22Rv1 (cell line): ENCODE results near the gene SRRM1.

ENCODE experiments used
- CTCF ChIP-seq: fragments of 450-650 bp; IDR thresholded peaks from 2 replicates; pipeline ENCODE4 v1.5.1; 2017; ENCODE audit warnings: mild to moderate bottlenecking
- ZFX ChIP-seq: fragments of 450-650 bp; IDR thresholded peaks from 2 replicates; pipeline ENCODE4 v1.6.1; 2017; ENCODE audit warnings: antibody characterized with exemption, borderline replicate concordance

- no peak for TF ChIP-seq CTCF
- TF ChIP-seq ZFX: no peak
These were observed 3.2 kb upstream of the SRRM1 start for GRCh38 chr1:24639881-24640280.
